ENCODE results near the gene POU6F1. TPM values are rescaled to one million over a fixed set of nuclear protein-coding genes. Genes with fewer than 3 reads are reported as not detected.

The POU6F1 gene
- total and polyA plus RNA-seq, 9 of the 15 experiments (the other 6 are each of a cell fraction or from before 2014, with no cell fraction given) = 0.14 to 3.3 (median 1.1) TPM

DNA sequence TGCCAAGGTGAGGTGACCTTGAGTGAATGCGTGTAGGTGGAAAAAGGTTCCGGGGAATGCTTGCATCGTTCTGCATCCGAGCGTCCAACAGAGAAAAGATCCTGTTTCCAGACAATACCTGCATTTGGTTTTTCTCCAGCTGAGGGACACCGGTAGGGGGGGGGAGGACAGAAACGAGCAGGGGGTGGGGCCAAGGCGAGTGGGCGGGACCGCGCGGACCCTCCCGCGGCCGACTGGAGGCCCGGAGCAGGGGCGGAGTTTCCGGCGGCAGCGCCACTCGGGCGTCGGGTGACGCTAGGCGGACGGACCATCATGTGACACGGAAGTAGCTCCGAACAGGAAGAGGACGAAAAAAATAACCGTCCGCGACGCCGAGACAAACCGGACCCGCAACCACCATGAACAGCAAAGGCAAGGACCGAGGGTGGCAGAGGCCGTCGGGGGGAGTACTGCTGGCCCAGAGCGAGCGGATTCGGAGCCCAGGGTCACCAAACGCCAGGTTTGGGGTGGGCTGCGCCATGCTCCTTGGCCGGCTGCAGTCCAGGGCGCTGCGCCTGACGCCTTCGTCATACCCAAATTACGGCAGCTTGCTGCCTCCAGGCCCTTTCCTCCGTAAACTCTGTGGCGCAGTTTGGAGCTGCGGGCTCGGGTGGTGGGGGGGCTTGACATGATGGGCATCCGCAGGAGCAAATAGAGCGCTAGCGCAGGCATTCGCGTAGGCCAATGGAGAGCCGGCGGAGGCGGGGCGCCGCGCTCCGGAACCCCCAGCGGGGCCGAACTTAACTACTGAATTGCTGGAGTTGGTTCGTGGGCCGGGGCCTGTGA is 20.9 kb upstream of the POU6F1 start, which contains the start of gene DAZAP2 (continued):
- no peak for TF ChIP-seq TAF15 (IDR thresholded peaks at IDR 0.05; ENCODE audit: low read depth, low read length)
- TF ChIP-seq TAF9B (IDR thresholded peaks at IDR 0.05; ENCODE audit: partially characterized antibody) = peak; percentile 78
- no peak for TF ChIP-seq MCM5 (IDR thresholded peaks at IDR 0.05; ENCODE audit: low read depth)
- peak; percentile 93 for TF ChIP-seq TAF7 (tag; IDR thresholded peaks at IDR 0.05)
- TF ChIP-seq HMGN3 (IDR thresholded peaks at IDR 0.05; ENCODE audit: borderline replicate concordance, extremely low read depth, insufficient read length, low read depth, low read length) = peak; percentile 44
- TF ChIP-seq, protein P1, sequence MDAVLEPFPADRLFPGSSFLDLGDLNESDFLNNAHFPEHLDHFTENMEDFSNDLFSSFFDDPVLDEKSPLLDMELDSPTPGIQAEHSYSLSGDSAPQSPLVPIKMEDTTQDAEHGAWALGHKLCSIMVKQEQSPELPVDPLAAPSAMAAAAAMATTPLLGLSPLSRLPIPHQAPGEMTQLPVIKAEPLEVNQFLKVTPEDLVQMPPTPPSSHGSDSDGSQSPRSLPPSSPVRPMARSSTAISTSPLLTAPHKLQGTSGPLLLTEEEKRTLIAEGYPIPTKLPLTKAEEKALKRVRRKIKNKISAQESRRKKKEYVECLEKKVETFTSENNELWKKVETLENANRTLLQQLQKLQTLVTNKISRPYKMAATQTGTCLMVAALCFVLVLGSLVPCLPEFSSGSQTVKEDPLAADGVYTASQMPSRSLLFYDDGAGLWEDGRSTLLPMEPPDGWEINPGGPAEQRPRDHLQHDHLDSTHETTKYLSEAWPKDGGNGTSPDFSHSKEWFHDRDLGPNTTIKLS (IDR thresholded peaks at IDR 0.05; ENCODE audit: borderline replicate concordance, low read depth) = no peak
- no peak for TF ChIP-seq KDM2B (CRISPR knock-in tag; IDR thresholded peaks at IDR 0.05)
- TF ChIP-seq POLR2AphosphoS5 (IDR thresholded peaks at IDR 0.05; ENCODE audit: control insufficient read depth, insufficient read depth, low read depth, low read length) = peak; percentile 82
- TF ChIP-seq TCF7L2 (IDR thresholded peaks at IDR 0.05; ENCODE audit: low read depth, low read length) = no peak
- TF ChIP-seq ZNF274 (IDR thresholded peaks at IDR 0.05; ENCODE audit: borderline replicate concordance, low read depth, low read length) = no peak
- peak; percentile 95 for TF ChIP-seq SUPT5H (IDR thresholded peaks at IDR 0.05)
- TF ChIP-seq, protein P2, sequence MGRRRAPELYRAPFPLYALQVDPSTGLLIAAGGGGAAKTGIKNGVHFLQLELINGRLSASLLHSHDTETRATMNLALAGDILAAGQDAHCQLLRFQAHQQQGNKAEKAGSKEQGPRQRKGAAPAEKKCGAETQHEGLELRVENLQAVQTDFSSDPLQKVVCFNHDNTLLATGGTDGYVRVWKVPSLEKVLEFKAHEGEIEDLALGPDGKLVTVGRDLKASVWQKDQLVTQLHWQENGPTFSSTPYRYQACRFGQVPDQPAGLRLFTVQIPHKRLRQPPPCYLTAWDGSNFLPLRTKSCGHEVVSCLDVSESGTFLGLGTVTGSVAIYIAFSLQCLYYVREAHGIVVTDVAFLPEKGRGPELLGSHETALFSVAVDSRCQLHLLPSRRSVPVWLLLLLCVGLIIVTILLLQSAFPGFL (CRISPR knock-in tag; IDR thresholded peaks at IDR 0.05) = no peak
- no peak for TF ChIP-seq FOXJ3 (CRISPR knock-in tag; IDR thresholded peaks at IDR 0.05)
- TF ChIP-seq, protein P3, sequence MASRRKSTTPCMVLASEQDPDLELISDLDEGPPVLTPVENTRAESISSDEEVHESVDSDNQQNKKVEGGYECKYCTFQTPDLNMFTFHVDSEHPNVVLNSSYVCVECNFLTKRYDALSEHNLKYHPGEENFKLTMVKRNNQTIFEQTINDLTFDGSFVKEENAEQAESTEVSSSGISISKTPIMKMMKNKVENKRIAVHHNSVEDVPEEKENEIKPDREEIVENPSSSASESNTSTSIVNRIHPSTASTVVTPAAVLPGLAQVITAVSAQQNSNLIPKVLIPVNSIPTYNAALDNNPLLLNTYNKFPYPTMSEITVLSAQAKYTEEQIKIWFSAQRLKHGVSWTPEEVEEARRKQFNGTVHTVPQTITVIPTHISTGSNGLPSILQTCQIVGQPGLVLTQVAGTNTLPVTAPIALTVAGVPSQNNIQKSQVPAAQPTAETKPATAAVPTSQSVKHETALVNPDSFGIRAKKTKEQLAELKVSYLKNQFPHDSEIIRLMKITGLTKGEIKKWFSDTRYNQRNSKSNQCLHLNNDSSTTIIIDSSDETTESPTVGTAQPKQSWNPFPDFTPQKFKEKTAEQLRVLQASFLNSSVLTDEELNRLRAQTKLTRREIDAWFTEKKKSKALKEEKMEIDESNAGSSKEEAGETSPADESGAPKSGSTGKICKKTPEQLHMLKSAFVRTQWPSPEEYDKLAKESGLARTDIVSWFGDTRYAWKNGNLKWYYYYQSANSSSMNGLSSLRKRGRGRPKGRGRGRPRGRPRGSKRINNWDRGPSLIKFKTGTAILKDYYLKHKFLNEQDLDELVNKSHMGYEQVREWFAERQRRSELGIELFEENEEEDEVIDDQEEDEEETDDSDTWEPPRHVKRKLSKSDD (conservative IDR thresholded peaks at IDR 0.05; ENCODE audit: low read length) = no peak
- no peak for TF ChIP-seq MAFK (IDR thresholded peaks at IDR 0.05; ENCODE audit: low read length)
- TF ChIP-seq, protein P4, sequence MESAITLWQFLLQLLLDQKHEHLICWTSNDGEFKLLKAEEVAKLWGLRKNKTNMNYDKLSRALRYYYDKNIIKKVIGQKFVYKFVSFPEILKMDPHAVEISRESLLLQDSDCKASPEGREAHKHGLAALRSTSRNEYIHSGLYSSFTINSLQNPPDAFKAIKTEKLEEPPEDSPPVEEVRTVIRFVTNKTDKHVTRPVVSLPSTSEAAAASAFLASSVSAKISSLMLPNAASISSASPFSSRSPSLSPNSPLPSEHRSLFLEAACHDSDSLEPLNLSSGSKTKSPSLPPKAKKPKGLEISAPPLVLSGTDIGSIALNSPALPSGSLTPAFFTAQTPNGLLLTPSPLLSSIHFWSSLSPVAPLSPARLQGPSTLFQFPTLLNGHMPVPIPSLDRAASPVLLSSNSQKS (CRISPR knock-in tag; IDR thresholded peaks at IDR 0.05) = no peak
- no peak; the same call in 1 of the 2 replicates for TF ChIP-seq JUN (IDR thresholded peaks at IDR 0.05; ENCODE audit: borderline replicate concordance, low read depth, low read length)
- TF ChIP-seq JUN (CRISPR knock-in tag; IDR thresholded peaks at IDR 0.05; ENCODE audit: borderline replicate concordance) = 0 out of 2 replicates have a peak, but pooled peaks have one; percentile 76
- no peak for TF ChIP-seq ZNF165 (CRISPR knock-in tag; IDR thresholded peaks at IDR 0.05; ENCODE audit: borderline replicate concordance)
- TF ChIP-seq PHTF2 (CRISPR knock-in tag; IDR thresholded peaks at IDR 0.05) = peak; percentile 72; the same call in 1 of the 2 replicates

All from K562 (cell line).